HepG2 (cell line): ENCODE results near the gene RALB. TPM values are rescaled to one million over a fixed set of nuclear protein-coding genes. Genes with fewer than 3 reads are reported as not detected.

Experiments
- DMAP1 ChIP-seq: IDR thresholded peaks from 2 replicates; pipeline ENCODE4 v1.6.1; 2016
- HDAC1 ChIP-seq: sonication (generic); formaldehyde crosslinking; IDR thresholded peaks from 2 replicates; pipeline ENCODE4 v1.5.1; 2020; ENCODE audit warnings: mild to moderate bottlenecking, missing genetic modification reagents
- KDM2A ChIP-seq: sonication (generic); formaldehyde crosslinking; IDR thresholded peaks from 2 replicates; pipeline ENCODE4 v1.4.0; 2020; ENCODE audit warnings: low read depth, missing genetic modification reagents, borderline replicate concordance
- MAFK ChIP-seq, 2 experiments: IDR thresholded peaks in 1 of 2; conservative IDR thresholded peaks in 1 of 2; 2 replicates each; pipeline ENCODE4 v1.6.1; 2011; ENCODE audit warnings: improper control_type of control experiment in 2 of 2, low read length in 2 of 2
- MBD4 ChIP-seq: IDR thresholded peaks from 2 replicates; pipeline ENCODE4 v1.6.1; 2012; ENCODE audit warnings: low read length, inconsistent platforms, borderline replicate concordance
- MED1 ChIP-seq: sonication (generic); formaldehyde crosslinking; IDR thresholded peaks from 2 replicates; pipeline ENCODE4 v1.4.0; 2020; ENCODE audit warnings: missing genetic modification reagents
- SMAD9 ChIP-seq: sonication (generic); formaldehyde crosslinking; IDR thresholded peaks from 2 replicates; pipeline ENCODE4 v1.5.1; 2020; ENCODE audit warnings: mild to moderate bottlenecking, missing genetic modification reagents
- ZFP41 ChIP-seq: sonication (generic); formaldehyde crosslinking; IDR thresholded peaks from 2 replicates; pipeline ENCODE4 v1.4.0; 2020; ENCODE audit warnings: mild to moderate bottlenecking, missing genetic modification reagents, borderline replicate concordance
- ZNF138 ChIP-seq: sonication (generic); formaldehyde crosslinking; IDR thresholded peaks from 2 replicates; pipeline ENCODE4 v1.5.0; 2020; ENCODE audit warnings: mild to moderate bottlenecking, low read depth, missing genetic modification reagents
- ZNF296 ChIP-seq: sonication (generic); formaldehyde crosslinking; conservative IDR thresholded peaks from 2 replicates; pipeline ENCODE4 v1.5.0; 2020; ENCODE audit warnings: mild to moderate bottlenecking, missing genetic modification reagents
- ZNF619 ChIP-seq: sonication (generic); formaldehyde crosslinking; IDR thresholded peaks from 2 replicates; pipeline ENCODE4 v1.4.0; 2020; ENCODE audit warnings: mild to moderate bottlenecking, missing genetic modification reagents
- ZNF720 ChIP-seq: sonication (generic); formaldehyde crosslinking; IDR thresholded peaks from 2 replicates; pipeline ENCODE4 v1.4.0; 2020; ENCODE audit warnings: missing genetic modification reagents
- ZNF878 ChIP-seq: sonication (generic); formaldehyde crosslinking; IDR thresholded peaks from 2 replicates; pipeline ENCODE4 v1.8.1; 2023; ENCODE audit warnings: mild to moderate bottlenecking, missing genetic modification reagents, moderate library complexity
- polyA plus RNA-seq, 8 experiments: library from polyadenylated mRNA; depleted of rRNA in 3 of 8; stranded (reverse) in 7 of 8; unstranded in 1 of 8; fragments of >200 nt; fragmentation: Illumina TruSeq in 4 of 8; extraction: Trizol in 4 of 8; gene quantifications; 2 replicates each; pipeline versions ENCODE4 v1.2.1 to v1.2.3, GENCODE V29; 2011 to 2016; ENCODE audit warnings: low read depth in 4 of 8, missing spikeins in 1 of 8, mixed read lengths in 1 of 8; ENCODE audit not compliant: insufficient read depth in 1 of 8
- total RNA-seq, 5 experiments: library from RNA; depleted of rRNA; stranded (reverse); fragments of >200 nt; fragmentation: Illumina TruSeq; extraction: Trizol; gene quantifications; 2 replicates each; pipeline ENCODE4 v1.2.3, GENCODE V29; 2016; ENCODE audit warnings: low read depth in 1 of 5
- TF ChIP-seq, protein P1 (sequence below): sonication (generic); formaldehyde crosslinking; IDR thresholded peaks from 2 replicates; pipeline ENCODE4 v1.8.0; 2022; ENCODE audit warnings: mild to moderate bottlenecking, missing genetic modification reagents; ENCODE audit not compliant: insufficient replicate concordance
- TF ChIP-seq, protein P2 (sequence below): sonication (generic); formaldehyde crosslinking; IDR thresholded peaks from 2 replicates; pipeline ENCODE4 v1.4.0; 2020; ENCODE audit warnings: missing genetic modification reagents
- TF ChIP-seq, protein P3 (sequence below): sonication (generic); formaldehyde crosslinking; IDR thresholded peaks from 2 replicates; pipeline ENCODE4 v1.5.0; 2020; ENCODE audit warnings: mild to moderate bottlenecking, missing genetic modification reagents
- TF ChIP-seq, protein P4 (sequence below): sonication (generic); formaldehyde crosslinking; IDR thresholded peaks from 2 replicates; pipeline ENCODE4 v1.5.0; 2020; ENCODE audit warnings: mild to moderate bottlenecking, missing genetic modification reagents
- TF ChIP-seq, protein P5 (sequence below): sonication (generic); formaldehyde crosslinking; IDR thresholded peaks from 2 replicates; pipeline ENCODE4 v1.5.0; 2020; ENCODE audit warnings: missing genetic modification reagents
- TF ChIP-seq, protein P6 (sequence below): sonication (generic); formaldehyde crosslinking; IDR thresholded peaks from 2 replicates; pipeline ENCODE4 v1.4.0; 2020; ENCODE audit warnings: mild to moderate bottlenecking, missing genetic modification reagents

Gene RALB
- total and polyA plus RNA-seq, 2 of the 13 experiments (the other 11 are each of a cell fraction or from before 2014, with no cell fraction given): 37.8 to 43.2 TPM

DNA sequence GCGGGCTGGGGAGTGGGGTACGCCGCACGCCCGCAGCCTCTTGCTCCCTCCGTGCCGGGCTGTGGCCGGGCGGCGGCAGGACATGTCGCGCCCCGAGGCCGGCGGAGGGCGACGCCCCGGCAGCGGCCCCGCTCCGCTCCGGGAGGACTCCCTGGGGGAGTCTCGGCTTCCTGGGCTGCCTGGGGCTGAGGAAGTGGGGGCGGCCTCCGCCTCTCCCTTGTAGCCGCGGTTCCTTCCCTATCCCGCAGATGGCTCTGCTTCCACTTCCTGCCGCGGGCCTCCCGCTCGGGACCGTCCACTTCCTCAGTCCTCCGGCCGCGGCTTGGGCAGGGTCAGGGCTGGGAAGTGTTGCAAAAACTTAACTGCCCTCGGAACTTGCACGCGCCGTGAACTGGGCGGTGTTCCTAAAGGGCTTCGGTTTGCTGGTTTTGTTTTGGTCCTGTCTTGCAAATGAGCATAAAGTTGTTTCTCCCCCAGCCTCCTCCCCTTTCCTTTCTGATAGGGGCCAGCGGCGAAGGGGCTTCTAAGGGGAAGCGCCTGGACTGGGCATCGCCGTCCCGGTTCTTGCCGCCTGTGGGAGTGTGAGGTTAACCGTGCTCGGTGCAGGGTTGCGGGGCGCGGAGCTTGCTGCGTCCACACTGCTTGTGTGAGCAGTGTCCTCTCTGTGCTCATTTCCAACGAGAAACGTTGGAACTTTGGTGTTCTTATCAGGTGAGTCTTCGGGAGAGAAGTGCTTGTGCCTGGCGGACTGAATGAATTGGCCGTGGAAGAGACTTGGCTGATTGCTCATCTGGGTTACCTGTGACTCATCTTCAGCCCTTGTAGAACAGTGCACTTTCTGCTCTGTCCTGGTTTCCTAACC, 600 bp downstream of the RALB start (continued):
- TF ChIP-seq, protein P1, sequence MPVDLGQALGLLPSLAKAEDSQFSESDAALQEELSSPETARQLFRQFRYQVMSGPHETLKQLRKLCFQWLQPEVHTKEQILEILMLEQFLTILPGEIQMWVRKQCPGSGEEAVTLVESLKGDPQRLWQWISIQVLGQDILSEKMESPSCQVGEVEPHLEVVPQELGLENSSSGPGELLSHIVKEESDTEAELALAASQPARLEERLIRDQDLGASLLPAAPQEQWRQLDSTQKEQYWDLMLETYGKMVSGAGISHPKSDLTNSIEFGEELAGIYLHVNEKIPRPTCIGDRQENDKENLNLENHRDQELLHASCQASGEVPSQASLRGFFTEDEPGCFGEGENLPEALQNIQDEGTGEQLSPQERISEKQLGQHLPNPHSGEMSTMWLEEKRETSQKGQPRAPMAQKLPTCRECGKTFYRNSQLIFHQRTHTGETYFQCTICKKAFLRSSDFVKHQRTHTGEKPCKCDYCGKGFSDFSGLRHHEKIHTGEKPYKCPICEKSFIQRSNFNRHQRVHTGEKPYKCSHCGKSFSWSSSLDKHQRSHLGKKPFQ: peak; percentile 59
- TF ChIP-seq, protein P2, sequence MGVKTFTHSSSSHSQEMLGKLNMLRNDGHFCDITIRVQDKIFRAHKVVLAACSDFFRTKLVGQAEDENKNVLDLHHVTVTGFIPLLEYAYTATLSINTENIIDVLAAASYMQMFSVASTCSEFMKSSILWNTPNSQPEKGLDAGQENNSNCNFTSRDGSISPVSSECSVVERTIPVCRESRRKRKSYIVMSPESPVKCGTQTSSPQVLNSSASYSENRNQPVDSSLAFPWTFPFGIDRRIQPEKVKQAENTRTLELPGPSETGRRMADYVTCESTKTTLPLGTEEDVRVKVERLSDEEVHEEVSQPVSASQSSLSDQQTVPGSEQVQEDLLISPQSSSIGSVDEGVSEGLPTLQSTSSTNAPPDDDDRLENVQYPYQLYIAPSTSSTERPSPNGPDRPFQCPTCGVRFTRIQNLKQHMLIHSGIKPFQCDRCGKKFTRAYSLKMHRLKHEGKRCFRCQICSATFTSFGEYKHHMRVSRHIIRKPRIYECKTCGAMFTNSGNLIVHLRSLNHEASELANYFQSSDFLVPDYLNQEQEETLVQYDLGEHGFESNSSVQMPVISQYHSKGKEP (CRISPR knock-in tag): 0 out of 2 replicates have a peak, but pooled peaks have one; percentile 35
- TF ChIP-seq MED1 (CRISPR knock-in tag): no peak
- no peak for TF ChIP-seq MBD4
- TF ChIP-seq ZFP41 (CRISPR knock-in tag): no peak
- TF ChIP-seq, protein P3, sequence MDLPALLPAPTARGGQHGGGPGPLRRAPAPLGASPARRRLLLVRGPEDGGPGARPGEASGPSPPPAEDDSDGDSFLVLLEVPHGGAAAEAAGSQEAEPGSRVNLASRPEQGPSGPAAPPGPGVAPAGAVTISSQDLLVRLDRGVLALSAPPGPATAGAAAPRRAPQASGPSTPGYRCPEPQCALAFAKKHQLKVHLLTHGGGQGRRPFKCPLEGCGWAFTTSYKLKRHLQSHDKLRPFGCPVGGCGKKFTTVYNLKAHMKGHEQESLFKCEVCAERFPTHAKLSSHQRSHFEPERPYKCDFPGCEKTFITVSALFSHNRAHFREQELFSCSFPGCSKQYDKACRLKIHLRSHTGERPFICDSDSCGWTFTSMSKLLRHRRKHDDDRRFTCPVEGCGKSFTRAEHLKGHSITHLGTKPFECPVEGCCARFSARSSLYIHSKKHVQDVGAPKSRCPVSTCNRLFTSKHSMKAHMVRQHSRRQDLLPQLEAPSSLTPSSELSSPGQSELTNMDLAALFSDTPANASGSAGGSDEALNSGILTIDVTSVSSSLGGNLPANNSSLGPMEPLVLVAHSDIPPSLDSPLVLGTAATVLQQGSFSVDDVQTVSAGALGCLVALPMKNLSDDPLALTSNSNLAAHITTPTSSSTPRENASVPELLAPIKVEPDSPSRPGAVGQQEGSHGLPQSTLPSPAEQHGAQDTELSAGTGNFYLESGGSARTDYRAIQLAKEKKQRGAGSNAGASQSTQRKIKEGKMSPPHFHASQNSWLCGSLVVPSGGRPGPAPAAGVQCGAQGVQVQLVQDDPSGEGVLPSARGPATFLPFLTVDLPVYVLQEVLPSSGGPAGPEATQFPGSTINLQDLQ: 0 out of 2 replicates have a peak, but pooled peaks have one; percentile 7
- peak; percentile 91 for TF ChIP-seq HDAC1 (CRISPR knock-in tag)
- TF ChIP-seq ZNF720 (CRISPR knock-in tag): no peak; the same call in 1 of the 2 replicates
- TF ChIP-seq, protein P4, sequence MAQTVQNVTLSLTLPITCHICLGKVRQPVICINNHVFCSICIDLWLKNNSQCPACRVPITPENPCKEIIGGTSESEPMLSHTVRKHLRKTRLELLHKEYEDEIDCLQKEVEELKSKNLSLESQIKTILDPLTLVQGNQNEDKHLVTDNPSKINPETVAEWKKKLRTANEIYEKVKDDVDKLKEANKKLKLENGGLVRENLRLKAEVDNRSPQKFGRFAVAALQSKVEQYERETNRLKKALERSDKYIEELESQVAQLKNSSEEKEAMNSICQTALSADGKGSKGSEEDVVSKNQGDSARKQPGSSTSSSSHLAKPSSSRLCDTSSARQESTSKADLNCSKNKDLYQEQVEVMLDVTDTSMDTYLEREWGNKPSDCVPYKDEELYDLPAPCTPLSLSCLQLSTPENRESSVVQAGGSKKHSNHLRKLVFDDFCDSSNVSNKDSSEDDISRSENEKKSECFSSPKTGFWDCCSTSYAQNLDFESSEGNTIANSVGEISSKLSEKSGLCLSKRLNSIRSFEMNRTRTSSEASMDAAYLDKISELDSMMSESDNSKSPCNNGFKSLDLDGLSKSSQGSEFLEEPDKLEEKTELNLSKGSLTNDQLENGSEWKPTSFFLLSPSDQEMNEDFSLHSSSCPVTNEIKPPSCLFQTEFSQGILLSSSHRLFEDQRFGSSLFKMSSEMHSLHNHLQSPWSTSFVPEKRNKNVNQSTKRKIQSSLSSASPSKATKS (CRISPR knock-in tag): no peak
- no peak for TF ChIP-seq ZNF878 (CRISPR knock-in tag)
- TF ChIP-seq DMAP1 (CRISPR knock-in tag): no peak
- 0 out of 2 replicates have a peak, but pooled peaks have one; percentile 33 for TF ChIP-seq SMAD9 (CRISPR knock-in tag)
- TF ChIP-seq ZNF296 (CRISPR knock-in tag): peak; percentile 92; the same call in 1 of the 2 replicates
- TF ChIP-seq, protein P5, sequence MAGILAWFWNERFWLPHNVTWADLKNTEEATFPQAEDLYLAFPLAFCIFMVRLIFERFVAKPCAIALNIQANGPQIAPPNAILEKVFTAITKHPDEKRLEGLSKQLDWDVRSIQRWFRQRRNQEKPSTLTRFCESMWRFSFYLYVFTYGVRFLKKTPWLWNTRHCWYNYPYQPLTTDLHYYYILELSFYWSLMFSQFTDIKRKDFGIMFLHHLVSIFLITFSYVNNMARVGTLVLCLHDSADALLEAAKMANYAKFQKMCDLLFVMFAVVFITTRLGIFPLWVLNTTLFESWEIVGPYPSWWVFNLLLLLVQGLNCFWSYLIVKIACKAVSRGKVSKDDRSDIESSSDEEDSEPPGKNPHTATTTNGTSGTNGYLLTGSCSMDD (CRISPR knock-in tag): no peak
- TF ChIP-seq ZNF619 (CRISPR knock-in tag): no peak
- 0 out of 2 replicates have a peak, but pooled peaks have one; percentile 52 for TF ChIP-seq ZNF138
- peak; percentile 74 for TF ChIP-seq KDM2A
- no peak for TF ChIP-seq MAFK (conservative IDR thresholded peaks at IDR 0.05 in 1 of 2, IDR thresholded peaks at IDR 0.05 in 1 of 2; ENCODE audit: low read length in 2 of 2)
- TF ChIP-seq, protein P6, sequence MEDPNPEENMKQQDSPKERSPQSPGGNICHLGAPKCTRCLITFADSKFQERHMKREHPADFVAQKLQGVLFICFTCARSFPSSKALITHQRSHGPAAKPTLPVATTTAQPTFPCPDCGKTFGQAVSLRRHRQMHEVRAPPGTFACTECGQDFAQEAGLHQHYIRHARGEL (CRISPR knock-in tag): no peak
